HCT116 (cell line): ENCODE measurements around the gene BCAP31. TPM values are rescaled to one million over a fixed set of nuclear protein-coding genes. Genes with fewer than 3 reads are reported as not detected.

ENCODE experiments used
- ATAC-seq: fragments of 200-7000 bp; cut with Tn5 transposase; 2 replicates; pipeline ENCODE4 v1.9.1; 2020; ENCODE audit warnings: mild to moderate bottlenecking, moderate library complexity
- BruUV-seq: library from RNA; stranded (reverse); fragments of 400-500 nt; replicated peaks from 2 replicates; lab custom pipeline; 2021; lab: Mats Ljungman, UMichigan
- CTCF ChIA-PET: fragments of 300-600 bp; sonication (Branson Sonifier 250); formaldehyde crosslinking; loops from one replicate; lab custom pipeline; 2021; ENCODE audit warnings: antibody characterized with exemption; lab: Charles Lee
- POLR2A ChIA-PET: fragments of 300-600, 350-600 bp; sonication (Branson Sonifier 250); formaldehyde crosslinking; loops from one replicate; lab custom pipeline; 2021; ENCODE audit warnings: antibody characterized with exemption; lab: Charles Lee
- RAD21 ChIA-PET, 2 experiments: fragments of 300-600 bp; sonication (Branson Sonifier 250); formaldehyde crosslinking; loops; one replicate each; lab custom pipeline; 2023; ENCODE audit warnings: low total read pairs in 2 of 2; ENCODE audit not compliant: uncharacterized antibody in 2 of 2, unreplicated experiment in 2 of 2, low non-redundant PET in 1 of 2; lab: Charles Lee
- DNase-seq: peaks from one replicate; pipeline ENCODE4 v3.0.0-alpha.2; 2010; ENCODE audit warnings: low read depth, low spot score
- H2AFZ ChIP-seq: fragments of 200-600 bp; shearing (Covaris generic), sonication (generic); 2 replicates; pipeline ENCODE4 v1.6.1; 2017; ENCODE audit warnings: low read depth, mixed run types, mixed read lengths, antibody characterized with exemption, low read length; ENCODE audit not compliant: poor library complexity, severe bottlenecking
- H3K27ac ChIP-seq: 2 replicates; pipeline ENCODE4 v1.5.1; 2012; ENCODE audit warnings: low read depth, low read length
- H3K27me3 ChIP-seq: fragments of 200-600 bp; sonication (generic); 2 replicates; pipeline ENCODE4 v1.6.1; 2016; ENCODE audit warnings: mixed run types, low read length, mixed read lengths; ENCODE audit not compliant: insufficient read depth
- H3K36me3 ChIP-seq, 2 experiments: fragments of 200-500 bp in 1 of 2; fragments of 200-600 bp in 1 of 2; sonication (Bioruptor generic) in 1 of 2; sonication (generic) in 1 of 2; 2 replicates each; pipeline versions ENCODE4 v1.5.1 to v1.6.1; 2014 to 2016; ENCODE audit warnings: low read length in 2 of 2, inconsistent platforms in 1 of 2, mixed read lengths in 1 of 2, mixed run types in 1 of 2; ENCODE audit not compliant: insufficient read depth in 2 of 2, control insufficient read depth in 1 of 2
- H3K4me1 ChIP-seq, 2 experiments: fragments of 200-600 bp in 1 of 2; sonication (generic) in 1 of 2; 2 replicates each; pipeline versions ENCODE4 v1.5.1 to v1.6.1; 2012 to 2017; ENCODE audit warnings: low read length in 2 of 2, inconsistent platforms in 1 of 2, mild to moderate bottlenecking in 1 of 2, mixed read lengths in 1 of 2, mixed run types in 1 of 2, moderate library complexity in 1 of 2; ENCODE audit not compliant: insufficient read depth in 2 of 2, control insufficient read depth in 1 of 2
- H3K4me2 ChIP-seq: fragments of 200-600 bp; sonication (generic); 2 replicates; pipeline ENCODE4 v1.6.1; 2017; ENCODE audit warnings: mixed run types, low read length, mixed read lengths
- H3K4me3 ChIP-seq, 2 experiments: fragments of 200-600 bp in 1 of 2; sonication (generic) in 1 of 2; replicated peaks in 1 of 2; 2 replicates each; pipeline ENCODE4 v1.5.1; 2011 to 2016; ENCODE audit warnings: low read length in 2 of 2, control low read depth in 1 of 2, low read depth in 1 of 2, mild to moderate bottlenecking in 1 of 2, mixed read lengths in 1 of 2, mixed run types in 1 of 2
- H3K79me2 ChIP-seq: fragments of 200-600 bp; sonication (generic); 2 replicates; pipeline ENCODE4 v1.6.1; 2017; ENCODE audit warnings: mild to moderate bottlenecking, mixed run types, low read length, moderate library complexity, mixed read lengths; ENCODE audit not compliant: insufficient read depth
- H3K9ac ChIP-seq: fragments of 200-600 bp; sonication (generic); 2 replicates; pipeline ENCODE4 v1.6.1; 2016; ENCODE audit warnings: low read length, mixed read lengths
- H3K9me2 ChIP-seq: fragments of 200-600 bp; sonication (generic), shearing (Covaris generic); 2 replicates; pipeline ENCODE4 v1.6.1; 2017; ENCODE audit warnings: mixed run types, mild to moderate bottlenecking, moderate library complexity; ENCODE audit not compliant: insufficient read depth
- H3K9me3 ChIP-seq, 2 experiments: fragments of 200-500 bp in 1 of 2; fragments of 200-600 bp in 1 of 2; sonication (Bioruptor generic) in 1 of 2; sonication (generic) in 1 of 2; 2 replicates each; pipeline ENCODE4 v1.6.1; 2014 to 2017; ENCODE audit warnings: low read length in 2 of 2, mixed read lengths in 2 of 2, inconsistent platforms in 1 of 2, low read depth in 1 of 2, mild to moderate bottlenecking in 1 of 2, mixed run types in 1 of 2, moderate library complexity in 1 of 2; ENCODE audit not compliant: control insufficient read depth in 1 of 2, insufficient read depth in 1 of 2
- H4K20me1 ChIP-seq: fragments of 200-600 bp; sonication (generic), shearing (Covaris generic); 2 replicates; pipeline ENCODE4 v1.6.1; 2017; ENCODE audit warnings: mixed run types, mild to moderate bottlenecking, moderate library complexity; ENCODE audit not compliant: insufficient read depth
- ATF3 ChIP-seq: IDR thresholded peaks from 2 replicates; pipeline ENCODE4 v1.6.1; 2012
- CBX3 ChIP-seq: IDR thresholded peaks from 2 replicates; pipeline ENCODE4 v1.6.1; 2012; ENCODE audit warnings: low read depth
- CTCF ChIP-seq, 3 experiments: fragments of 200-600 bp in 1 of 3; sonication (generic) in 1 of 3; IDR thresholded peaks in 2 of 3; conservative IDR thresholded peaks in 1 of 3; 2 replicates each; pipeline ENCODE4 v1.5.1; 2012 to 2017; ENCODE audit warnings: low read depth in 2 of 3, low read length in 2 of 3, antibody characterized with exemption in 1 of 3, borderline replicate concordance in 1 of 3, control low read depth in 1 of 3, mild to moderate bottlenecking in 1 of 3, mixed read lengths in 1 of 3, mixed run types in 1 of 3, moderate library complexity in 1 of 3; ENCODE audit not compliant: insufficient read depth in 1 of 3
- ELF1 ChIP-seq: IDR thresholded peaks from 2 replicates; pipeline ENCODE4 v1.6.1; 2012; ENCODE audit warnings: low read depth, borderline replicate concordance
- JUND ChIP-seq: IDR thresholded peaks from 2 replicates; pipeline ENCODE4 v1.6.1; 2012
- MAX ChIP-seq: IDR thresholded peaks from 2 replicates; pipeline ENCODE4 v1.6.1; 2012
- TCF7L2 ChIP-seq: IDR thresholded peaks from 2 replicates; pipeline ENCODE4 v1.7.0; 2011; ENCODE audit warnings: borderline replicate concordance, inconsistent platforms; ENCODE audit not compliant: insufficient read depth, insufficient read length; ENCODE audit errors: extremely low read depth
- YY1 ChIP-seq: IDR thresholded peaks from 2 replicates; pipeline ENCODE4 v1.6.1; 2011; ENCODE audit warnings: low read length, low read depth, moderate library complexity, mild to moderate bottlenecking; ENCODE audit not compliant: insufficient replicate concordance; ENCODE audit errors: extremely low read depth
- intact Hi-C: fragments of 100-400 bp; cut with micrococcal nuclease; formaldehyde crosslinking; loops from 2 replicates; pipeline ENCODE4 v1.10.0; 2022
- total RNA-seq: library from RNA; stranded (reverse); gene quantifications from one replicate; pipeline ENCODE4 v1.2.1, GENCODE V29; 2021; ENCODE audit not compliant: unreplicated experiment

BCAP31 gene
- total RNA-seq, 1 experiment from 2014 or later = 185 TPM

GRCh38 chrX:153653556-153653955 is 70.6 kb downstream of the BCAP31 start (continued):
- no peak for TF ChIP-seq TCF7L2
- TF ChIP-seq ELF1 = no peak
- TF ChIP-seq MAX = no peak

- BruUV-seq = no TSS peak
- H3K9ac ChIP-seq = no peak overlapping the region
- no peak overlapping the region for H2AFZ ChIP-seq
- POLR2A ChIA-PET = no interaction called here
- H4K20me1 ChIP-seq = no peaks in the 10 kb centered on the region
- no peaks in the 10 kb centered on the region for H3K9me3 ChIP-seq
- DNase-seq (no peak), ATAC-seq (peak; percentile 76)
- H3K27me3 ChIP-seq = no peaks in the 10 kb centered on the region
- RAD21 ChIA-PET = no interaction called here
- intact Hi-C loops = no loop called here
- H3K9me2 ChIP-seq = no peaks in the 10 kb centered on the region
- CTCF ChIA-PET = no interaction called here
- H3K4me3 ChIP-seq = no peak overlapping the region
- no peaks in the 10 kb centered on the region for H3K36me3 ChIP-seq
- peaks cover 0 to 7% of the 10 kb centered on the region in 2 experiments; a peak in 2 of 4 replicates for H3K4me1 ChIP-seq
- H3K4me2 ChIP-seq = no peak overlapping the region
- TF ChIP-seq CTCF (IDR thresholded peaks at IDR 0.05 in 2 of 3, conservative IDR thresholded peaks at IDR 0.05 in 1 of 3; ENCODE audit: borderline replicate concordance in 1 of 3, insufficient read depth in 1 of 3, low read depth in 2 of 3, low read length in 2 of 3) (peak in 2 of 3 experiments; percentile 39 to 45; a peak in 4 of 6 replicates), CBX3 (no peak), TCF7L2 (no peak), ATF3 (no peak), JUND (no peak), YY1 (no peak)
- no peaks in the 10 kb centered on the region for H3K79me2 ChIP-seq
- H3K27ac ChIP-seq = no peak overlapping the region
Observed at GRCh38 chrX:153651540-153652079, 72.6 kb downstream of the BCAP31 start.
